ENCODE data around the gene DCUN1D3.

The DCUN1D3 gene

DNA sequence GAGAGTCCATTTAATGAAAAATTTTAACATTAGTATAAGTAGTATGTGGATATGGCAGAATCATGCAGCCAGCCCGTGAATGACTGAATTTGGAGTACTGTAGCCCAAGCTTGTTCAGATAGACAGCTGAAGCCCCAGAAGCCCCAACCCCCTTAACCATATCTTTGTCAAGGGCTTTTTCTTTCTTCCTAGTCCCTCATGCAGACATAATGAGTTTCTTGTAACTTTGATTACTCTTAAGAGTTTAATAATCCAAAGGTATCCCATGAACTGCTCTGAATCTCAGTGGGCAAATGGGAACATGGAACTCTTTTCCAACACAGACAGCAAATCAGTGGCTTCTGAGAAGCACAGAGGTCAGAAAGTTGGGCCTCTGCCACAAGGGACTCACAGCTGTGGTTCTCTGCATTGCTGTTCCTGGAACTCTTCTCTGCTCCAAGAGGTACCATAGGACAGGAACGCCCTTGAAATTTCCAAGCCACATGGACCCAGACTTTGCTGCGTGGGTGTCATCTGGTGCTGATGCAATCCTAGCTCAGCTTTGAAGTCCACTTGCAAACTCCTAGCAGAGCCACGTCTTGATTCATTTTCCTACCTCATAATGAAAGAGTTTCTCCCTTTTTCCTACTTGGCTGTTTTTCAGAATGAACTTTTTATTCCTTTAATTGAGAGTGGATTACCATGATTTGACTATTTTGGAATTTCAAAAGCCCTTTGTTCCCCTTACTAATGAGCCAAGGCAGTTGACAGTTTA lies 18.5 kb upstream of the DCUN1D3 start:
- no peak for DNase-seq (ENCODE audit: low read depth)

DNA sequence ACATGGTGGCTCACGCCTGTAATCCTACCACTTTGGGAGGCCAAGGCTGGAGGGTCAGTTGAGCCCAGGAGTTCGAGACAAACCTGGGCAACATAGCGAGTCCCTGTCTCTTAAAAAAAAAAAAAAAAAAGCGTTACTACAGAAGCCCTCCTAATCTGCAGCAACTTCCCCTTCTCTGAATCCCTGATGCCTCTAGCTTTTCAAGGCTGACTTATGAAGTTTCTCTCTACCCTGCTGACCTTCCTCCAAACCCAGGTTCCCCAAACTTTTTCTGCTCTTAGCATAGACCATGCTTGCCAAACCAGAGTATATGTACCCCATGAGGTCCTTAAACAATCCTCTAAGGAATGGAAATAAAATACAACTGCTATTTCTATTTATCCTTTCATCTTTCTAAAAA lies 16.8 kb upstream of the DCUN1D3 start:
- no peak for DNase-seq (ENCODE audit: low read depth)

DNA sequence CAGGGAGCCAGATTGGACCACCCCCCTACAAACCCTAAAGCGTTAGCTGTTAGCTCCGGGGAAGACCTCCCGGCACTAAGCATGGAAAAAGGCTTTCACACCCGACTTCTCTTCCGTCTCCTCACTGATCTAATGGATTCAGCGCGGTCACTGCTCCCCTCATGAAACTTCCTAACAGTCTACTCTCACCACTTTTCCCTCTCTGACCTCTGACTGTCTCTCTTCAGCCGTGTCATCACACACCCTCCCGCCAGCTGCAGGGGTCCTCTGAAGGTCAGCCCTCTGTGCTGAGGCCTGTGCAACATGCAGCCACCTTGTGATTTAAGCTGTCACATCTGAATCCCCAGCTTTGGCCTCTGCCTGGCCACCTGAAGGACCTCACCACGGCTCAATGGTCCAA lies 16.1 kb upstream of the DCUN1D3 start:
- DNase-seq (ENCODE audit: low read depth): no peak

DNA sequence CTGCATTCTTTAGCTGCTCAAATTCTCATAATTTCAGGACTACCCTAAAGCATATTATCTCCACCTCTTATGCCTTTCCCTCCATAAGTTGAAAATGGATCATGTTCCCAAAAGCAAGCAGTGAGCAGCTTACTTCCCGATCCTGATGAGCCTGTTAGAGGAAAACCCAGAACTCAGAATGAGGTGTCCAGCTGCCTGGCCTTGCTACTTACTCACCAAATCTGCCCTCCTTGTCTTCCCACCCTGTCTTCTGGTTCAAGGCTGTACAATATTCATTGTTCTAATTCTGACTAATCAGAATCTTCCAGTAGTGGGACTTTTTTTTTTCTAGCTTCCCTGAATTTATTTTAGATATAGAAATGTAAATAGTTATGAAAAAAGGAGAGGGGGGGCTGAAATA lies 11.2 kb upstream of the DCUN1D3 start:
- DNase-seq (ENCODE audit: low read depth): no peak

DNA sequence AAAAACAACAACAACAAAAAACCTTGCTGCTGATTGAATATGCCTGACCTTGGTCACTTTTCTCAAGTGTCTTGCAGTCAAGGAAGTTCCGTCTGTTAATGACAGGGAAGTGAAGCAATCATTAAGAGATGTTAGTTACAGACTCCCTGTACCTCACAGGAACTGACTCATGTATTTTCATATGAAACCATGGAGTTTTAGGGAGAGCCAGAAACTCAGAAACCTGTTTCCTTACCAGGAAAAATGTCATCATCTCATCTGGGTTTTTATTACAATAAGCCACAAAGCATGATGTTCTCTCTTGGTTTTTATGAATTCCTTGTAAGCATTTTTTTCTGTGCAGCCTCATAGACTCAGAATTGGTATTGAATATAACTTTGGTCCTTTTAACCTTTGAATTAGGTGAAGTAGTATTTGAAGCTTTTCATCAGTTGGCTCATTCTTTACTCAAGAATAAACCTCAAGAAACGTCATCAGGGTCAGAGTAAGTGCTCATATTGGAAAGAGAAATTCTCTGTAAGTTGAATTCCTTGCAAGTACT lies 10.7 kb upstream of the DCUN1D3 start:
- no peak for DNase-seq (ENCODE audit: low read depth)

DNA sequence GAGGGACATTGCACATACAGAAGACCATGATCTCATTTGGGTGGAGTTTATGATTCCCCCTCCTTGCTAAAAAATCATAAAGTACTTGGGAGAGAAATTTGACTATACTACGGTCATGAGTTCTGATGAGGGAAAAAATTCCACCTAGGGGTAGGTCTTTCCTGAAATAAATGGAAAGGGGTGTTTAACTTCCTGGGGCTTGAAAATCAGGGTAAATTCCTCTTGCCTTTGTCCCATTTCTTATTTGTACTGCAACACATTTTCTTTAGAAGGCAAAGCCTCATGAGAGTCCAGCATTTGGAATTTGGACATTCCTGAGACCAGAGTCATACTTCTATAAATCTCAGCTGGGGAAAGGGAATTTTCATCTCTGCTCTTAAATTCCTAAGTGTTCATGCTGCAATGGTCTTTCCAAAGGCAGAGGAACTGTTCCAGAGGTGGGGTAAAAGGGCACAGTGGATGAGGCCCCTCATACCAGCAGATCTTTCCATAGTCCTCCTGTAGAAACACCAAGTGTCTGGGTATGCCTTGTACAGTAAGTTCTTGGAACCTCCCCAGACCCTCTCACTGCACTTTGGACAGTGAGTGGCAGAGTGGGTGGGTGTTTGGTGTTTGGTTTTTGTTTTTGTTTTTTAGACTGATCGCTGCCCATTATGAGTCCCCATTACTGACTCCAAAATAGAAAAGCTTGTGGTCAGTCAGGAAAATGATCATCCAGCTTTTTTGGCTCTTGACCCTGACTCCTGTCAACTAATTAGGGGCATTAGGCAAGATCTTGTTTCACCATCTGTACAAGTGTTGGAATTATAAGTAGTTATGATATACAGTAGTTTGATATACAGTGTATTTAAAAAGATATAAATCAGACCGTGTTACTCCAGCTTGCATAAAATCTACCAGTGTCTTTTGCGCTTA lies 6.4 kb upstream of the DCUN1D3 start:
- no peak for DNase-seq (ENCODE audit: low read depth)

DNA sequence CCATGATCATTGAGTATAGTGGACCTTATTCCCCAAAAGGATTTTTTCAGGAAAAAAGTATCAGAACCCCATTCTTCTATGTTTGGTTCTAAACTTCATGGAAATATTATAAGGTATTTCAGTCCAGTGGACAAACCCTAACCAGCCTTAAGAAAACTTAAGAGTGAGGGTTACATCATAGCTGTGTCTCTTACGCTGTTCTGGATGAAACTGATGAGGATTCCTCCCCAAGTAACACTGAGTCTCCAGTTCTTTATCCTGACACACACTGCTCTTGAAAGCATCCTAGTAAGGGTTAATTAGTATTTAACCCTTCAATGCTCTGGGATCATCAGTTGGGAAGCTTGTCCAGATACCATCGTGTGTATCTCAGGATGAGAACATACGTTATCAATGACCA lies 5.4 kb upstream of the DCUN1D3 start:
- DNase-seq (ENCODE audit: low read depth): no peak

DNA sequence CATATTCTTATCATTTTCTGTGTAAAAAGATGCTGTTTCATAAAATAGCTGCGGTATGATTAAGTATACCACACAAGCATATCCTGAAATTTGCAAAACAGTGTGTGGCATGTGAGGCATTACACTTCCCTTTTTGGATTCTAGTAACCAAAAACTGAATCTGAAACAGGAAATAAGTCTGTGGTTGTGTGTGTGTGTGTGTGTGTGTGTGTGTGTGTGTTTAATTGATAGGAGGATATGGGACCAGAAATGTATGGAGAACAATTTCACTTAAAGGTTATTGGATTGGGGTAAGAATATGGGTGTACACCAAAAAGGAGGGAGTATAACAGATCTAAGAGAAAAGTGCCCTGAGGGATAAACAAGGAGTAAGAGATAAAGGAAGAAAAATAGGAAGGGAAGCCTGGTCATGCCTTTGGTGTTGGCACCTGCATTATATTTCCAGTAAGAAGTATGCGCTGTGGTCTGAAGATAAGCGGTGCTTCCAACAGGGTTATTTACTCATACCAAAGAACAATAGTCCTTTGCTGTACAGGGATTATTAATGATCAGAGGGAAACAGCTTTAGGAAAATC lies 4.4 kb upstream of the DCUN1D3 start:
- no peak for DNase-seq (ENCODE audit: low read depth)

DNA sequence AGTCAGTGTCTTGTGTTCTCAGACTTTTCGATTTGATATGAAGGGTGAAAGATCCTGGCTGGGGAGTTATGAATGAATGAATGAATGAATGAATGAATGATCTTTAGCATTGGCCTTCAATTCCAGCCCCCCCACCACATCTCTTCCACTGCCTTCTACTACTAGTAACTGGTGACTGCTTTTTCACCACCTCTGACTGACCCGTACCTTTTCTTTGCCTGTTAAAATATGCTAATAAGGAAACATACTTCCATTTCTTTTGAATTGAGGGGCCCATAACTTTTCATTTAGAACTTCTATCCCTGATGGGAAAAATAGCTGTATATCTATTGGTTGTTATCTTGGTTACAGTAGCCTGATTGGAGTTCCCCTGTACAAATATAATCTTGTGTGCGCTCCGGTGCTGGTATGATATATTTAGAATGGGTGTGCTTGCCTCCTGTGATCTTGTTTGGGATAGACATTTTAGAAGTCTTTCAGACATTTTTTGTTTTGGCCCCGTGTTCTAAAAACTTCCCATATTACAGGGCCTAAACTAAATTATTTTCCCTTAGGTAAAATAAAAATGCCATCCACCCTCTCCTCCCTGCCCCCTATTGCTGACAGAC lies 3.8 kb upstream of the DCUN1D3 start:
- DNase-seq (ENCODE audit: low read depth): no peak

DNA sequence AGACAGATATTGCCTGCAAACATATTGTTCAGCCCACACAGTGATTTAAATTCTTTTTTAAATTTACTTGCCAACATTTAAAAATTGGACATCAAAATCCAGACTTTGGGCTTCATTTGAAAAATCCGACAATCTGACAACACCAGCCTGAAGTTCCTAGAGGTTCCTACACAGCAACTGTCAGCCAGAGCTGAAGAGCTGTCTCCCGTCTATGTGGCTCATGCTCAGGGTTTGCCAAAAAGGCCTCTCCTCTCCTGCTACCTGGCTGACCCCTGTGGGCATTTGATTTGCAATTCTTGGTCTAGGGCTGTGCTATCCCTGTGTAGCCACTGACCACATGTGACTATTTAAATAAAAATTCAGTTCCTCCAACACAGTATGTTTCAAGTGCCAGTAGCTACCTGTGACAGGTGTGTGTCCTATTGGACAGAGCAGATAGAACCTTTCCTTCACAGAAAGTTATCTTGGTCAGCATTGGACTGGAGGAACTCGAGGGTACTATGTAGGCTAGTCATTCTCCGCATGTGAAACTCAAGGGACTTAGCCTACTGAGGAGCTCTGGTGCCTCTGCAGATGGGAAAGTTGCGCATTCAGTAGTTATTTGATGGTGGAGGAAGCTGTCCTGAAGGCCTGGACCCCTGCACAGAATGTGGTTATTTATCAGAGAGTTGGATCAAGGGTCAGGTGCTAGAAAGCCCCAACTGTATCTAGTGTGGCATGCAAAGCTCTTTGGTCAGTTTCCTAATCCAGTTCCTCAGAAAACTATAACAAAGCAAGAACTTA lies 3.1 kb upstream of the DCUN1D3 start:
- no peak for DNase-seq (ENCODE audit: low read depth)

DNA sequence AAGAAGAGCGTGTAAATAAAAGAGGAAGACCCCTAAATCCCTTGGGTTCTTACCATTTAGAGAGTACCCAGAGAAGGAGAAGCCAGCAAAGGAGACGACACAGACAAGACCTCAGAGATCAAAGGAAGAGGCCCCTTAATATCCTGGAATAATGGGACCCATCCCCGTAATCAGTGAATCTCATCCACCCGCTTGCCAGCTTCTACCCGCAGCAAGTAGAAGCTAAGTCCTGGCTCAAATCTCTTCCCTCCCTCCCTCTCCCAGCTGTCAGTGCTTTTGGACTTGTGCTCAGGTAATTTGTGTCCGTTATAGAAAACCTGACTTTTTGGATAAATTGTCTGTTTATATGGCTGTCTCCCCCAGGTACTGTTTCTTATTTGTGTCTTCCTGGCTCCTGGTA lies 2.3 kb upstream of the DCUN1D3 start:
- no peak for DNase-seq (ENCODE audit: low read depth)

DNA sequence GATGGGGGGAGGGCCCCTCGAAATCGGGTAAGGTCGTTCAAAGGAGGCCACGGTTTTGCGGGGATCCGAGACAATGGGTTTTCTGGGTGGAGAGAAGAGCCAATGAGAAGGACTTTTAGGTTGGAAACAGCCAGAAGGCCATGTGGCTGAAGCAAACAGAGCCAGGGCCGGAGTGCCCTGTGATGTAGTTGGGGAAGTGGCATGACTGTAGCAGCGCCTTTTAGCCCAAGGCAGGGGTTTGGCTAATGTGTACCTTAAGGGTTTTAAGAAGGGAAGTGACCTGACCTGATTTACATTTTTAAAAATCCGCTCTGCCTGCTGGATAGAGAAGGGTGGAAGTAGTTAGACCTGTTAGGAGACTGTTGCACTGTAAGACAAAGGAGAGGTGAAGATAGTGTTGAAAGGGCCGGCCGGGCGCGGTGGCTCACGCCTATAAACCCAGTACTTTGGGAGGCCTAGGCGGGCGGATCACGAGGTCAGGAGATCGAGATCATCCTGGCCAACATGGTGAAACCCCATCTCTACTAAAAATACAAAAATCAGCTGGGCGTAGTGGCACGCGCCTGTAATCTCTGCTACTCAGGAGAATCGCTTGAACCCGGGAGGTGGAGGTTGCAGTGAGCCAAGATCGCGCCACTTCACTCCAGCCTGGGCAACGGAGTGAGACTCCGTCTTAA lies 1.4 kb upstream of the DCUN1D3 start:
- DNase-seq (ENCODE audit: low read depth): no peak

DNA sequence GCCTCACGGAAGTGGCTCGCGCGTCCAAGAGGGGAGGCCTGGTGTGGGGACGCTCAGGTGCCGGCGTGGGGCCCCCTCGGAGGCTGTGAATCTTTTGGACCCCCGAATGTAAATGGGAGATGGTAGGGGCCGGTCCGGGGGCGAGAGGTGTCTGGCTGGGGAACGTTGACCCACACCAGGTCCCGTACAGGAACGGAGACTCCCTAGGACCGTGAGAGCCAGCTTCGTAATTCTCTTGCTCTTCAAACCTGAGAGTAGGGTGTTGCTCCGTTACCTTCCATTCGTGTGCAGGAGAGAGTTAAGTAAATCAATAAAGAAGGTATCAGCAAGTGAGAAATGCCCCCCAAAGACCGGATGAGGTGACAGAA lies 894 bp upstream of the DCUN1D3 start:
- no peak for DNase-seq (ENCODE audit: low read depth)

DNA sequence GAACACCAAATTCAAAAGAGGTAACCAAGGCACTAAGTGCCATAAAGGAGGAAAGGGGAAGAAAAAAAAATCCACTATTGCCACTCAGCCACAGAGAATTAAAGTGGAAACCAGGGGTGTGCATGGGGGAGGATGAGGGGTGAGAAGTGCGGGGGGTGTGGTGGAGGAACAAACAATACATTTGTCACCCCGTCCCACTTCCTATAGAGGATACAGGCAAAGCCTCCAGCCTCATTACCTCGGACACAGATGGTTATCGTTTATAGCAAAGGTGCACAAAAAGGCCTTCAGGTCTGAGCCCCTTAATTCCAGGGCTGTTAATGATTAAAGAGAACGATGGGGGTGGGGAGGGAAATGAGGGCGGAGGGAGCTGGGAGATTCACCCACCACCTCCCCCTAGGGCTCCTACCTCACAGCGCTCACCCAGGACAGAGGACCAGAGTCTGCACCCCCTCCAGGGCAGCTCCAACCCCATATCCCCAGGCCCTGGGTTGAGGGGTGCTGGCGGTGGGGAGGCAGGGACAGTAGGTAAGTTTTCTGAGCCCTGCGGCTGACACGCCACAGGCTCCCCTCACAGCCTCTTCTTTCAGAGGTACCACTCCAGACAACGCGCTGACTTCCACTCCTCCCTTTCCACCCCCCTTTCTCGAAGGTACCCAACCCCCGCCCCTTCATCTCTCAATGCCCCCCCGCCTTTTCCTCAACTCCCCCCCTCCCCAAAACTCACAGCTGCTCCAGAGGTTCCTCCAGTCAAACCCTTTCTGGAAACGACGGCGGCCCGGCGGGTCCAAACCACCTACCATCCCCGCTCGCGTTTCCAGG lies 470 bp downstream of the DCUN1D3 start:
- no peak for DNase-seq (ENCODE audit: low read depth)

DNA sequence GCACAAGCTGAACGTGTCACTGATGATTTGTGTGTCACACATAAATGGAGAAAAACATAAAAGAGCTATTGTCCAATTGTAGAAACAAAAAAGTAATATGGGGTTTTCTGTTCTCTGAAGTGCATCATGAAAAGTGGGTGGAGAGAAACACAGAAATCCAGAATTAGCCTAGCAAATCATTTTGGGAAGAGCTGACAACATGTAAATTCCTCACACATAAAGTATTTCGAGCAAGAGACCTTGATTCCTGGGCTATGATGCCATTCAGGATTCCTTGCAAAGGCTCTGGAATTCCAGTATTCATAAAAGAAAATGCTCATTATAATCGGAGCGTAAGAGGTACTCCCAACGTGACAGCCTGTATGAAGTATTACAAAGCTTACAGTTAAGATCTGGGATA lies 1.1 kb downstream of the DCUN1D3 start:
- DNase-seq (ENCODE audit: low read depth): no peak

DNA sequence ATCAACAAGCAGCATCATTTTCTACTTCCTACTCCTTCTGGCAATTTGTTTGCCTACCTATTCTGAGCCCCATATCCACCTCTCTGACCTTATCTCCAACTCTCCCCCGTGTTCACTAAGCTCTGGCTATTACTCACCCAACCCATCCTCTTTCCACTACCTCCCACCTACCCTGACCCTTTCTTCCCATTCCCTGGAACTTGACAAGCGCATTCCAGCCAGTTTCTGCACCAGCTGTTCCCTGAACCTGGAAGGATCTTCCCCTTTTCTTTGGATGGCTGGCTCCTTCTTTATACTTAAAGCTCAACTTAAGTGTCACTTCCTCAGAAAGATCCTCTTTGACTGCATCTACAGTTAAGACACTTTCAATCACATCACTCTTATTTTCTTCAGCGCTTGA lies 2.2 kb downstream of the DCUN1D3 start:
- DNase-seq (ENCODE audit: low read depth): no peak

DNA sequence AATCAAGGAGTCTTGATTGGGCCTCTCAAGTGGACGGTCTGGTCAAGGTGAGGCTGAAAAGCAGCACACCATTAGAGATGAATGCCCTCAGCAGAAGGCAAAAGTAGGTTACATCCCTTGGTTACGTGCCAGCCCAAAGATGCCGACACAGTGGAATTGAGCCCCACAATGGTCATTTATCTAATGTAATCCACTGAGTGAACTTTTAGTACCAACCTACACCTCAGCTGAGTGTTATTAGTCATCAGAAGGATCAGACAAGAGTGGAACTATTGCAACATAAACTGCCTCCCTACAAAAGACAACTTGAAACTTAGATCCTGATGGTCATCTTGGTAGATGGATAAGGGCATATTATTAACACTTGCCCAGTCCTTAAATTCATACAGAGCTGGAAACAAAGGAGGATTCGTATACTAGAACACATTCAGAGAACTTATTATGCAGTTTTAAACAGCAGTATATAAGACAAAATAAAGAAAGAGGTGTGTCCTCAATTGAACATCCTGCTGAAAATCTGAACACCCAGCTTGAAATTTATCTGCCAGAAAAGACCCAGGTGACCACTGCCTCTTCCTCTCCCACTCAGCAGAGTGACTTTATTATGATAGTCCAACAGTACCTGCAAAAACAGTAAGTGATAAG lies 2.8 kb downstream of the DCUN1D3 start:
- DNase-seq (ENCODE audit: low read depth): no peak

DNA sequence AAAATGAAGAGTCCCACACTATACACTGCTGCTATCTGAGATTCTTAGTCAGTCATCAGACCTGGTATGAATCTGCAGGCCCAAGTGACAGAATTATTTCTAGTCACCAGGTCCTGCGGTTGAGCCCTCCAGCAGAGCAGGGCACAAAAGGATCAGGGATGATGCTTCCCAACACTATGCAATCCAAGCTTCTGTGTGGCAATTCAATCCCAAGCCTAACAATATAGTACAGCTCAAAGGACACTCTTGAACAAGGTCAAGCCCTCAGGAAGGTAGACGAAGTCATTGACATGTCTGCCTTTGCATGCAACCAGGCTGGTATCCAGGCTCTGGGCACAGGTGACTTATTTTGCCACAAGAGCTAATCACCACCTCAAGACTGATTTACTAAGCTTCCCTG lies 5.8 kb downstream of the DCUN1D3 start:
- DNase-seq (ENCODE audit: low read depth): no peak

DNA sequence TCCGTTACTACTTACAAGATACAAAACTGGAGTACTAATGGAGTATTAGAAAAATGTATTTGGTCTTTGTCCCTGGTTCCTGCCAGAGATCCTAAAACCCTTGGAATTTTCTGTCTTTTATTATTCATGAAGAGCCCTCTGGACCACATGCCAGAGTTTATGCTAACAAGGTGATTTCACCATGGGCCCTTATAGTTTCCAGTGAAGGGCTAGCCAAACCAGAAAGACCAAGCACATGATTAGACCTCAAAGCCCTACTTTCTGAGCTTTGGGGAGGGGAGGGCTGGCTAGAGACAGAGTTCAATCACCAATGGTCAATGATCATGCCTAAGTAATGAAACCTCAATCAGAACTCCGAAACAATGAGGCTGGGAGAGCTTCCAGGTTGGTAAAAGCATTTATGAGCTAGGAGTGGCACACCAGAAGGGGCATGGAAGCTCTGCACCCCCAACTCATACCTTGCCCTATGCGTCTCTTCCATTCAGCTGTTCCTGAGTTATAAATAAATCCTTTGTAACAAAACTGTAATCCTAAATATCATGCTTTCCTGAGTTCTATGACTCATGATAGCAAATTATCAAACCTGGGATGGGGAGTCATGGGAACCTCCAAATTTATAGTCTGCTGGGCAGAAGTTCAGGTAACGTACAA lies 10.4 kb downstream of the DCUN1D3 start:
- no peak for DNase-seq (ENCODE audit: low read depth)

Data from activated T-cell treated with anti-CD3 and anti-CD28 coated beads for 48 hours (primary cell).